ENCODE data around the gene SF3B5. TPM values are rescaled to one million over a fixed set of nuclear protein-coding genes. Genes with fewer than 3 reads are reported as not detected.
A peak's percentile ranks its signal among the peaks of the same experiment; 100 is the strongest.

The SF3B5 gene
- total RNA-seq, 6 experiments from 2014 or later: 59.2 to 206 (median 70.6) TPM

DNA sequence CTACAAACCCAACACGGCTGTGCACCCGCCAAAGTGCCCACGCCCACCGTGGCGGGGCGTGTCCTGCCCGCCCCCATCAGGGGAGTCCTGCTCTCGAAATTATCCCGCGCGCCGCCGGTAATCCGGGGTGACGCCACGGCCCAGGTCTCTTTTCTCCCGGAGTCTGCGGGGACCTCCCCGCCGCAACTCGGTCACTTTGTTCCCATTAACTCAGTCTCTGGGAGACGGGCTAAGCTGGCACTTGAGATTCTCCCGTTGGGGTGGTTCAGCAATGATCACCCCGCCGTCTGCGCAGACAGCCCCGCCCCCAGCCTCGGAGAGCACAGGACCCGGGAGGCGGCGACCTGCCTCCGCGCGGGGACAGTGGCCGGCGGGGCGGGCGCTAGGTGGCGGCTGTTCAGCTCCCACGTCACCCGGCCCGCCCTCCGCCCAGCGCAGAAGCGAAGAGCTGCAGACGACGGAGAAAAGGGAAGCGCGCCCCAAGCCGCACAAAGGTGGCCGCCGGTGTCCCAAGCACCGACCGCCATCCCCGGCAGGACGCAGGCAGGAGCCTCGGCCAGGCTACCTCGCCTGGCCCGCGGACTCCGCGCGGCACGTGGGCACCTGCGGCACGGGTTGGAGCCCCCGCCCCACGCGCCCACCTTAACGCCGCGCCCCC is 31.5 kb downstream of the SF3B5 start:
- WGBS (ENCODE audit: insufficient coverage, low coverage, low lambda C conversion rate, missing lambda C conversion rate): 0% methylated on average over 12 of the region's 72 CpGs
- H3K27ac ChIP-seq: peak overlapping the region; percentile 59 to 74 (median 62)
- peaks cover 0 to 7% (median 2%) of the 10 kb centered on the region in 4 donors for H3K4me1 ChIP-seq
- DNase-seq (peak; percentile 94 to 96 (median 95)), ATAC-seq (peak; percentile 98 to 99 (median 98))
- intact Hi-C loops (cut with DNase I): no loop called here
- no peaks in the 10 kb centered on the region for H3K27me3 ChIP-seq
- TF ChIP-seq POLR2A (IDR thresholded peaks at IDR 0.05): peak; percentile 90
- TF ChIP-seq CTCF (IDR thresholded peaks at IDR 0.05): peak; percentile 21 to 52 (median 37)
- H3K36me3 ChIP-seq: no peaks in the 10 kb centered on the region
- no peaks in the 10 kb centered on the region for H3K9me3 ChIP-seq
- peak overlapping the region; percentile 56 to 80 (median 66) for H3K4me3 ChIP-seq

DNA sequence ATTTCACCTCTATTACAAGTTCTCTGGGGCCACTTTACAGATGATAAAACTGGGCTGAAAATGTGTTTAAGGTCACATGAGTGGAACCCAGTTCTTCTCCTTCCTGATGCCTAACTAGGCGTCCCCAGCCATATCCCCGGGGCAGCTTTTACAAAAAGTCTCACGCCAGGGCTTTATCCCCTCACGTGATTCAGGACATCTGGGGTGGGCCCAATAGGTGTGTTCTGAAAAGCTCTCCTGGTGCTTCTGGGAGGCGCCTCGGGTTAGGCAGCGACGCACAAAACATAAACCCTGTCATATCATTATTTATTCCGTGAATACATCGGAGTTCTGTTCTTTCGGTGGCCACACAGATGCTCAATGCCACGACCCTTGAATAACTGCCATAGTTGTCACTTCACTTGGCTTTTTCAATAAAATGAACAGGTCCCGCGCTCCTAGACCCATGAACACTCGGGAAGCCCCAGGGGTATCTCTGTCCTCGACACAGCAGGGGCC is 32.1 kb downstream of the SF3B5 start:
- Histone ChIP-seq H3K27me3 (no peaks in the 10 kb centered on the region), H3K36me3 (no peaks in the 10 kb centered on the region), H3K9me3 (no peaks in the 10 kb centered on the region), H3K4me3 (peak overlapping the region; percentile 56 to 80 (median 66)), H3K4me1 (peaks cover 0 to 7% (median 2%) of the 10 kb centered on the region in 4 donors), H3K27ac (peak overlapping the region in 1 of 3 donors; percentile 74)
- WGBS (ENCODE audit: insufficient coverage, low coverage, low lambda C conversion rate, missing lambda C conversion rate): 8% methylated on average over 12 of the region's 16 CpGs
- DNase-seq (no peak), ATAC-seq (peak in 2 of 4 donors; percentile 1)
- TF ChIP-seq CTCF (IDR thresholded peaks at IDR 0.05): no peak
- TF ChIP-seq POLR2A (IDR thresholded peaks at IDR 0.05): no peak
- intact Hi-C loops (cut with DNase I): no loop called here

DNA sequence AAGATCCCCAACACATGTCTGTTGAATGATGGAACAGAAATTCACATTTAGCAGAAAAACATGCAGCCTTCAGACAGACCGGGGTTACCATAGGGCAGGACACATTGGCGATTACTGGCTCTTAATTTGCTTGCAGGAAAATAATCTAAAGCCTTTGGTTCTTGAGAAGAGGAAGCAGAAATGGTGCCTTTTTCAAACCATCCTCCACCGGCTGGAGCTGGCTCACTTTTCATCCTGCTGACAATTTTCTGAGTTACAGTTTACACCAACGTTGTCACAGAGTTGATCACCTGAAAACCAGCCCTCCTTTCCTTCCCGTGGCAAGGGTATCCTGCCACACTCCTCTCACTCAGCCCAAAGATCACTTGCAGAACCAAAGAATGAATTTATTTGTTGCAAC is 32.6 kb downstream of the SF3B5 start:
- intact Hi-C loops (cut with DNase I): no loop called here
- ATAC-seq (no peak), DNase-seq (no peak)
- no peak overlapping the region for H3K27ac ChIP-seq
- no peaks in the 10 kb centered on the region for H3K27me3 ChIP-seq
- H3K4me3 ChIP-seq: no peak overlapping the region
- no peaks in the 10 kb centered on the region for H3K36me3 ChIP-seq
- H3K4me1 ChIP-seq: peaks cover 0 to 7% (median 2%) of the 10 kb centered on the region in 4 donors
- no peaks in the 10 kb centered on the region for H3K9me3 ChIP-seq
- WGBS (ENCODE audit: insufficient coverage, low coverage, low lambda C conversion rate, missing lambda C conversion rate): 29% methylated on average over 5 of the region's 5 CpGs
- TF ChIP-seq CTCF (IDR thresholded peaks at IDR 0.05): no peak
- no peak for TF ChIP-seq POLR2A (IDR thresholded peaks at IDR 0.05)

DNA sequence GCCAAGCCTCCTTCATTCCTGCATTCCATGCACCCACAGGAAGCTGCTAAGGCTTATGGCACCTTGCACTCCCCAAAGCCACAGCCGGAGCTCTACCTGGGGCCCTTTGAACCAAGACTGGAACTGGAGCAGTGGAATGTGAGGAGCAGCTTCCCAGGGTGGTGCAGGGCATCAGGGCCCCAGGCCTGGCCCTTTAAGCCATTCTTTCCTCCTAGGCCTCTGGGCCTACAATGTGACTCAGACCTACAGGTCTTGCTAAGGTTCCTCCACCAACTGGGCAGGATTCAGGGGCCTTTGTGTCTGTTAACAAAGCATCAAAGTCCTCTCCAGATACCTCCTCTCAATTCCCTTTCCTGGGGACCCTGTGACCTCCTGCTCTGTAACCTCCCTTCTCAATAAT is 36.2 kb downstream of the SF3B5 start:
- no CpG with 5 or more reads among the region's 1 CpG for WGBS (ENCODE audit: insufficient coverage, low coverage, low lambda C conversion rate, missing lambda C conversion rate)
- no peak for ATAC-seq
- intact Hi-C loops (cut with DNase I): no loop called here

More for the DNA sequence above, 36.2 kb downstream of the SF3B5 start:
- DNase-seq: no peak
- no peak overlapping the region for H3K4me3 ChIP-seq
- TF ChIP-seq CTCF (IDR thresholded peaks at IDR 0.05) (no peak), POLR2A (IDR thresholded peaks at IDR 0.05) (no peak)
- no peak overlapping the region for H3K27ac ChIP-seq
- peaks cover 0 to 7% (median 0%) of the 10 kb centered on the region in 4 donors for H3K4me1 ChIP-seq
- no peaks in the 10 kb centered on the region for H3K9me3 ChIP-seq
- no peaks in the 10 kb centered on the region for H3K36me3 ChIP-seq
- no peaks in the 10 kb centered on the region for H3K27me3 ChIP-seq

All from right lobe of liver (tissue), 6 donors.